ENCODE data around the gene SLC16A13. TPM values are rescaled to one million over a fixed set of nuclear protein-coding genes. Genes with fewer than 3 reads are reported as not detected.
"Not testable (repeated sequence)": the region's sequence is repeated elsewhere in the genome, so short reads cannot be mapped to it uniquely, and the experiment has no call there.

Gene SLC16A13
- total RNA-seq, 6 donors from 2014 or later: 2.3 to 26.2 (median 10.7) TPM

GRCh38 chr17:7043182-7043496 lies 7.3 kb downstream of the SLC16A13 start:
- peak overlapping the region; percentile 63 to 84 (median 73) for H3K27ac ChIP-seq
- ATAC-seq (ENCODE audit: low FRiP score in 2 of 2) (peak; percentile 38 to 47), DNase-seq (no peak)
- 3 to 8% methylated on average over 11 to 18 of the region's 21 CpGs for WGBS, 2 donors
- H3K4me1 ChIP-seq: peaks cover 33 to 54% (median 40%) of the 10 kb centered on the region in 4 donors
- no peak for TF ChIP-seq EP300 (IDR thresholded peaks at IDR 0.05)
- H3K27me3 ChIP-seq: peaks cover 0 to 23% (median 6%) of the 10 kb centered on the region in 4 donors
- H3K9me3 ChIP-seq: no peaks in the 10 kb centered on the region
- peak overlapping the region; percentile 1 to 59 (median 50) for H3K4me3 ChIP-seq
- no peaks in the 10 kb centered on the region for H3K36me3 ChIP-seq

DNA sequence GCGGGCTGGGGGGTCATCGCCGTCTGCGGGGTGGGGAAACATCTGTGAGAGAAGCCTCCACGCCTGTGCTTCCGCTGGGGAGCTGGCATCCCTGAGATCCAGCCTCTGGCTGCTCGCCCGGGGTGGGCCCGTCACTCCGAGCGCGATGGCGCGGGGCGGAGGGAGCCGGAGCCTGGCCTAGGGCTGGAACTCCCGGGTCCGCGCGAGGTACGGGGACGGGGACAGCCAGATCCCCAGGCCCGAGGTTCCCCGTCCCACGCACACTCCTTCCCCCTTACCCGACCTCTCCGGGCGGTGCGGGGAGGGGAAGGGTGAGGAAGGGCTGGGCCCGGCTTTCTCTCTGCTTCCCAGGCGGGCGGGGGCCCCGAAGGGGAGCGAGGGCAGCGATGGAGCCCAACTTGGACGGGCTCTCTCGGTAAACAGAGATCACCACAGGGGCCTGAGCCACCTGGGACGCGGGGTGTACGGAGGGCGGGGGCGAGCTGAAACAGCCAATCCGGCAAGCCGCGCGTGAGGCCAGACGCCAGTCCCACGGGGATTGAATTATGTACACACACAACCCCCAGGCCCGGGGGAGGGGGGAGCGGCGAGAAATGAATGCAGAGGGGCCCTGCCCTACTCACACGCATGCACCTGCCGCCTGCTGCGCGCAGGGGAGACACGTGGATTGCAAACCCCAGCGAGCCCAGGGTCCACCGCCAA lies 7.8 kb downstream of the SLC16A13 start, which contains the start of gene SLC16A11:
SLC16A11 (minus strand) TSS at position 596 of the 702 bp plus-strand sequence; CDS start at position 17, 579 bp downstream.
- Histone ChIP-seq H3K27me3 (peaks cover 0 to 23% (median 6%) of the 10 kb centered on the region in 4 donors), H3K27ac (peak within 1 kb of the TSS; percentile 63 to 84 (median 73)), H3K36me3 (no peaks in the 10 kb centered on the region), H3K9me3 (no peaks in the 10 kb centered on the region), H3K4me3 (peak within 1 kb of the TSS; percentile 1 to 59 (median 50)), H3K4me1 (peaks cover 33 to 49% (median 40%) of the 10 kb centered on the region in 4 donors)
- TF ChIP-seq EP300 (IDR thresholded peaks at IDR 0.05) (no peak), POLR2A (IDR thresholded peaks at IDR 0.05) (peak in 2 of 4 donors; percentile 10 to 58), CTCF (IDR thresholded peaks at IDR 0.05) (no peak), POLR2AphosphoS5 (IDR thresholded peaks at IDR 0.05) (peak; percentile 6 to 10)
- 7 to 30% methylated on average over 10 to 36 of the region's 58 CpGs for WGBS, 2 donors
- peak; percentile 68 to 91 for DNase-seq
- ATAC-seq (ENCODE audit: low FRiP score in 2 of 2): peak; percentile 56 to 67

DNA sequence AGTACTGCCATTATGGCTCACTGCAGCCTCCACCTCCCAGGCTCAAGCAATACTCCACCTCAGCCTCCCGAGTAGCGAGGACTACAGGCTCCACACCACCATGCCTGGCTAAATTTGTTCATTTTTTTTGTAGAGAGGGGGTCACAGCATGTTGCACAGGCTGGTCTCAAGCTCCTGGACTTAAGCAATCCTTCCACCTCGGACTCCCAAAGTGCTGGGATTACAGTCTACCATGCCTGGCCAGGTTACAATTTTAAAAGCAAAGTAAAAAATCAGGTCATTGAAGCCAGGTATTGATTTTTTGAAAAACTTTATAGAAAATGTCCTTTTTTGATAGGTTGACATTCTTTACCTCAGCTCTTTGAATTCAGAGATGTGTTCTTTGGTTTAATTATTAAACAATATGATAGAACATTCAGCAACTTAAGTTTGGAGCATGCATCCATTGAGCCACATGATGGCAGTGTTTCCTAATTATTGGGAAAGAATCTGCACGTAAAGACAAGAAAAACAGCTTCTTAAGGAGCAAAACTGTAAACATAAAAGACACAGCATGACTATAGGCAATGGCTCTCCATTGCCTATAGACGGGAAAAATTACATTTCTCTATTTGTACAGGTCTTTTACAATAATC lies 9.8 kb downstream of the SLC16A13 start:
- peak; percentile 24 to 68 for ATAC-seq (ENCODE audit: low FRiP score in 2 of 2)
- peak; percentile 60 to 89 (median 76) for TF ChIP-seq CTCF (IDR thresholded peaks at IDR 0.05)
- no peak for TF ChIP-seq POLR2A (IDR thresholded peaks at IDR 0.05)
- peak overlapping the region in 3 of 4 donors; percentile 34 to 42 (median 40) for H3K4me3 ChIP-seq
- WGBS, 2 donors: 19 to 23% methylated on average over 5 of the region's 5 CpGs
- peaks cover 33 to 48% (median 40%) of the 10 kb centered on the region in 4 donors for H3K4me1 ChIP-seq
- no peaks in the 10 kb centered on the region for H3K36me3 ChIP-seq
- H3K9me3 ChIP-seq: no peaks in the 10 kb centered on the region
- no peak for DNase-seq
- H3K27ac ChIP-seq: peak overlapping the region; percentile 71 to 81 (median 75)
- H3K27me3 ChIP-seq: peaks cover 0 to 23% (median 6%) of the 10 kb centered on the region in 4 donors

DNA sequence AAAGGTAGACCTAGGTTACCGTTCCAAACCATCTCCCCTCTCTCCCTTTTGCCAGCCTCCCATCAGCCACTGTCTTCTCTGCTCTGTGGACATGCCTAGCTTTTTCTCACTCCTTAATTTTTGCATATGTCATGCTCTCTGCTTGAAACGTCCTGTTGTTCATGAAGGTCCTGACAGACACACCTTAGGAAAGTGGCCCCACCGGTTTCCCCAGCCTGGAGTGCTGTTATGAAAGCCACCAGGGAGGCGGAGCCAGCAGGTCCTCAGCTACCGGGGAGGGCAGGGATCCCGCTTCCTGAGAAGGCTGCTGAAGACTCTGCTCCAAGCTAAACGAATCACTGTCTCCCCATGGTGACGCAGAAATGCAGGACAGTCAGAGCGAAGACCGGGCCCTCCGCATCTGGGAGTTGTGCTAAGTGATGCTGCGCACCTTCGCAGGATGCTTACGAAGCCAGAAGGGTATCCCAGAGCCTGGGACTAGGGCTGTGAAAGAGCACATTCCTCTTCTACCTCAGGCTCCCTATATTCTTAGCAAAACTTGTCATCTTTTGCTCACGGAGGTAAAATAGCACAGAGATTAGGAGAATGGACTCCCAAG lies 10.4 kb downstream of the SLC16A13 start:
- Histone ChIP-seq H3K27me3 (peaks cover 0 to 23% (median 6%) of the 10 kb centered on the region in 4 donors), H3K4me3 (peak overlapping the region in 3 of 4 donors; percentile 34 to 42 (median 40)), H3K27ac (peak overlapping the region; percentile 71 to 81 (median 75)), H3K36me3 (no peaks in the 10 kb centered on the region), H3K4me1 (peaks cover 33 to 48% (median 40%) of the 10 kb centered on the region in 4 donors), H3K9me3 (no peaks in the 10 kb centered on the region)
- ATAC-seq (ENCODE audit: low FRiP score in 2 of 2): peak; percentile 53 to 83
- WGBS, 2 donors: 20 to 28% methylated on average over 15 of the region's 15 CpGs
- peak in 1 of 2 donors; percentile 94 for DNase-seq
- TF ChIP-seq POLR2A (IDR thresholded peaks at IDR 0.05): peak in 1 of 4 donors; percentile 54
- TF ChIP-seq POLR2AphosphoS5 (IDR thresholded peaks at IDR 0.05): peak; percentile 50 to 66
- TF ChIP-seq EP300 (IDR thresholded peaks at IDR 0.05): peak in 1 of 4 donors; percentile 63
- no peak for TF ChIP-seq CTCF (IDR thresholded peaks at IDR 0.05)

- not testable (repeated sequence) for H3K36me3 ChIP-seq; ATAC-seq (ENCODE audit: low FRiP score in 2 of 2); H3K9me3 ChIP-seq
- Histone ChIP-seq H3K27ac (peak overlapping the region; percentile 71 to 81 (median 75)), H3K4me1 (peaks cover 32 to 48% (median 40%) of the 10 kb centered on the region in 4 donors), H3K4me3 (peak overlapping the region in 3 of 4 donors; percentile 34 to 42 (median 40)), H3K27me3 (peaks cover 0 to 22% (median 6%) of the 10 kb centered on the region in 4 donors)
- peak in 1 of 2 donors; percentile 83 for DNase-seq
- WGBS, 2 donors: 18 to 24% methylated on average over 26 of the region's 26 CpGs
Measured at GRCh38 chr17:7046725-7047397, 11.0 kb downstream of the SLC16A13 start.

Measured in upper lobe of left lung (tissue), 6 donors.